ENCODE measurements around the gene EOMES.

EOMES gene

DNA sequence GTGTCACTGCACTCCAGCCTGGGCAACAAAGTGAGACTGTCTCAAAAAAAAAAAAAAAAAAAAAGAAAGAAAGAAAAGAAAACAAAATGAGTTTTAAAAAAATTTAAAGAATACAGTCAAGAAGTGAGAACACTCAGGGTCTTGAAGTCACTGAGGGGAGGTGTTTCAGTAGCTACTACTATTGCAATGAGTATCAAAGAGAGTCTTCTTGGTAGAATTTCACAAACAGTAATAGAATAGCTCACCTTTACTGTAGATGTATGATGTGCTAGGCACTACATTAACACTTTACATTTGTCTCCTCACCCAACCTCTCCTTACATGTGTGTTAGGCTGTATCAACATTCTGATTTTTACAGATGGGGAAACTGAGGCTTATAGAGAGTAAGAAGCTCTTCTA, 43.9 kb downstream of the EOMES start:
- DNase-seq = no peak

DNA sequence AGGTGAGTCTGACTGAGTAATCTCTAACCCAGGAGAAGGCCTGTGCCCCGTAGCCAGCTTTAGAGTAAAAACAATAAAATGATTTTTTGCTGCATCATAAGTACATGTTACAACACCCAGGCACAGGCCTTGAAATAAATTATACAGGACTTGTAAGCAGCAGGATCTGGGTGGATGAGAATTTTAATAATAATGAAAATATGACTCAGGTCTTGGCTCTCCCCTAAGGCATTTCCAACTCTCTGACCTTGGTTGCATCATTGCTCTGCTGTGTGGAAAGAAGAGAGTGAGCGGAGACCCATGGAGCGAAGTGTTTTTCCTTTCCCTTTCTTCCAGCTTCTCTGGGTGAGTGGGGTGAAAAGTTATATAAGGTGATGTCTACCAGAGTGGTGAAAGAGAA, 44.6 kb downstream of the EOMES start:
- DNase-seq = no peak

DNA sequence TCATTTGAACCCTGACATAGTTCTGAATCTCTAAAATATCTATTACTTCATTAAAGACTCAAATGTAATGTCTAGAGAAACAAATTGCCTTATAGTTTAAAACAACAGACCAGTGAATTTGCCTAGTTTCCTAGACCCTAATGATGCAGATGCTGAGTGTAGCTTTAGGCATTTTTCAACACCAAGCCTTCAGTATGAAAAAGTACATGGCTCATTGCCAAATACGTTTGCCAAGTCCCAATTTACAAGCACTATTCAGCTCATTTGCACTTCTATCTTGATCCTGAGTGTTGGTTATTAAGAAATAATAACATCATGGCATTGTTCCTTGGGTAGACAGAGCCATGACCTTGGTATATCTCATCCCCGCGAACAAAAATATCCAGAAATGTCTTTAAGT, 46.8 kb downstream of the EOMES start:
- no peak for DNase-seq

DNA sequence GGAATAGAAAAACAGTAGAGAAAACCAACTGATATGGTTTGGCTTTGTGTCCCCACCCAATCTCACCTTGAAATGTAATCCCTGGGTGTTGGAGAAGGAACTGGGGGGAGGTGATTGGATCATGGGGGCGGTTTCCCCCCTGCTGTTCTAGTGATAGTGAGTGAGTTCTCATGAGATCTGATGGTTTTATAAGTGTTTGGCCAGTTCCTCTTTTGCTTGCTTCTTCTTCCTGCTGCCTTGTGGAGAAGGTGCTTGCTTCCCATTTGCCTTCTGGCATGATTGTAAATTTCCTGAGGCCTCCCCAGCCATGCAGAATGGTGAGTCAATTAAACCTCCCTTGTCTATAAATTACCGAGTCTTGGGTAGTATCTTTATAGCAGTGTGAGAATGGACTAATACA, 48.4 kb downstream of the EOMES start:
- no peak for DNase-seq

DNA sequence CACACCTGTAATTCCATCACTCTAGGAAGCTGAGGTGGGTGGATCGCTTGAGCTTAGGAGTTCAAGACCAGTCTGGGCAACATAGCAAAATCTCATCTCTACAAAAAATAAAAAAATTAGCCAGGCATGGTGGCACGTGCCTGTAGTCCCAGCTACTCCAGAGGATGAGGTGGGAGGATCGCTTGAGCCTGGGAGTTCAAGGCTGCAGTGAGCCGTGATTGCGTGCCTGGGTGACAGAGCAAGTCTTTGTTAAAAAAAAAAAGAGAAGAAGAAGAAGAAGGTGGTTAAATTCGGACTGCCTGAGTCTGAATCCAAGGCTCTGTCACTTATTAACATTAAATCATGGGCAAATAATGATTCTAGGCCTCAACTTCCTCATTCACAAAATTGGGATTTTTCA, 51.0 kb downstream of the EOMES start:
- no peak for DNase-seq

DNA sequence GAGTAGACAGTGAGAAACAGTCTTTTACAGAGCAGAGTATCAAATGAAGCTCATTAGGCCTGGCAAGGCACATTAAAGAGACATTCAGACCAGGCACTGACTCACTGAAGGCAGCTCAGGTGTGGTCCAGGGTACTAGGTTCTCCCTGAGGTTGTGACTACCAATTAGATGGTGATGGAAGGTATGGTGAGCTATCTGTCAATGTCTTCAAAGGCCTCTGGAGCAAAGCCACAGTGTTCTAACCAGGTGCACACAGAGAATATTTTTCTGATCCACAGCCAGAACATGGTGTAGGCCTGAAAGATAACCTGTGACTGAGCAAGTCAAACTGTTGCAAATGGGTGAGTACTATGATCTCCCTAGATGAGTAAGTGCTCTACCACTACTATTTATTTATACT, 51.5 kb downstream of the EOMES start:
- no peak for DNase-seq

DNA sequence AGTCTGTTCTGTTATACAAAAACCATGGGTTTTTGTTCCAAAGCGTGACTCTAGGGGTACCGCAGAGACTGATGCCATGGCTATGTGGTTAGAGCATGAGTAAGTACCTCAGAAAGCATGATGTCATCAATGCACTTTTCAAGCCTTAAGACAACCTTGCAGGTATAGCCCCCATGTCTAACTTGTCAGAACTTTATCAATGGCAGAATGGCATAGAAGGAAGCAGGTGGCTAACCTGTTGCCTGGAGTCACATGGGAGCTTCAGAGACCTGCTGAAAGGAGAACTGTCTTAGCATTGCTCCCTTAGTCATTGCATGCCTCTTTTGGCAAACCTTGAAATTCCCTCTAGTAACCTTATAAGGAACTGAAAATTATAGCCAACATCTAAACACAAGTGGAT, 52.5 kb downstream of the EOMES start:
- DNase-seq = no peak

DNA sequence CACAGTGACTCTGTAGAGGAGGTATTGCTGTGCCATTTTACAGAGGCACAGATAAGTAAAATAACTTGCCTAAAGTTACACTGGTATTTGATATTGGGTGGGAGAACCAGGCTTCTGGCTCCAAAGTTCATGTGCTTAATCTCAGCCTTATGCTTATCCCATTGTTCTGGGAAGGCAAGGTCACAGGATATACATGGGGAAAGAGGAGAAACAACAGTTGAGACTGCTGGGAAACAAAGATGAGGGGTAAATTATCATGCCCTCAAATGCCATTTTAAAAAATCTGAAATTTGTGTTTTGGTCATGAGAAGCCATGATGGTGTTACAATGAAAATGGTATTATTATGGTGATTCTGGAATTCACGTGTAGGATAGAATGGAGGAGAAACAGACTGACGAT, 54.4 kb downstream of the EOMES start:
- DNase-seq = no peak

DNA sequence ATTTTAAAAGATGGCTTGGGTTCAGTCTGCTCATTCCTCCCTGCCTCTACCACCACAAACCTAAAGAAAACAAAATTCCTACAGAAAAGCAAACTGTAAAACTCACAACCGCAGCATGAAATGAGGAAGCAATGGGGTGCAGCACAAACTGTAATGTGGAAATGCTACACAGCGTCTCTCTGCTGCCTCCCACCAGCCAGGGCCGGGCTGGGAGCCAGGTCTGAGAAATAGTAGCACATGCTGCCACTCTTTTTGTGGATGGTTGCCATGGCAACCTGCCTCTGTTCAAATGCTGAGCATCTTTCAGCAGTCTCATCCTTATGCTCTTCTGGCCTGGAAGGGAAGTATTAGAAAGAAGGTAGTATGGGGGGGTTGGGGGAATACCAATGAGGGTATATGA, 55.4 kb downstream of the EOMES start:
- DNase-seq = no peak

DNA sequence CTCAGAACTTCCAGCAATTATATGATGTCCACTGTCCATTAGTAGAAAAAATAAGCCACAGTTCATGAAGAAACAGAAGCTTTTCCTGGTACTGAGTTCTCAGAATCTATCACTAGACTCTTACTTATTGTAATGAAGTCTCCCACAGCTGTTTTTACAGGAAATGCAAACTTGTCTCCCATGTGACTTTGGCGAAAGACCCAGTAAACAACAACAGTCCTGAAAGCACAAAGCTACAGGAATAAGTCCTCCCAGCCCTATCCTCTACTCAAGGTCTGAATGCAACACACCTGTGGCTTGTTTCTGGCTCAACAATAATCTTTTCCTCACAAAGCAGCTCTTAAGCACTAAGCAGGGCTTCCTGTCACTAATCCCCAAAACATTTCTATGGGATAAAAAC, 55.9 kb downstream of the EOMES start:
- DNase-seq = no peak
